Common myeloid progenitor, CD34-positive (primary cell): ENCODE measurements around the gene LAMA4.

Experiments
- CTCF ChIA-PET: fragments of 350-600 bp; sonication (Branson Sonifier 250); formaldehyde crosslinking; loops from one replicate; lab custom pipeline; 2021; ENCODE audit warnings: antibody characterized with exemption; lab: Charles Lee
- POLR2A ChIA-PET: fragments of 350-600 bp; sonication (Branson Sonifier 250); formaldehyde crosslinking; loops from one replicate; lab custom pipeline; 2021; ENCODE audit warnings: antibody characterized with exemption; lab: Charles Lee
- DNase-seq, 3 donors: peaks; one replicate each; pipeline versions ENCODE4 v3.0.0 to v3.0.0-alpha.2; 2013
- H3K27ac ChIP-seq, 2 experiments: 1 replicate in 1 of 2; 2 replicates in 1 of 2; pipeline ENCODE4 v1.7.0; 2013; ENCODE audit warnings: inconsistent platforms in 2 of 2, low read length in 2 of 2, mild to moderate bottlenecking in 2 of 2, low read depth in 1 of 2, moderate library complexity in 1 of 2; ENCODE audit not compliant: severe bottlenecking in 2 of 2, insufficient read depth in 1 of 2, poor library complexity in 1 of 2
- H3K27me3 ChIP-seq, 5 experiments: replicated peaks in 2 of 5; 1 replicate in 3 of 5; 2 replicates in 2 of 5; pipeline versions ENCODE4 v1.6.1 to v1.7.0; 2013; ENCODE audit warnings: low read length in 4 of 5, mild to moderate bottlenecking in 2 of 5, moderate library complexity in 2 of 5, inconsistent platforms in 1 of 5; ENCODE audit not compliant: insufficient read depth in 5 of 5, control insufficient read depth in 4 of 5
- H3K36me3 ChIP-seq, 4 experiments: 1 replicate in 2 of 4; 2 replicates in 2 of 4; pipeline versions ENCODE4 v1.6.1 to v1.7.0; 2013; ENCODE audit warnings: low read length in 3 of 4, control low read depth in 1 of 4, mild to moderate bottlenecking in 1 of 4; ENCODE audit not compliant: control insufficient read depth in 4 of 4, insufficient read depth in 4 of 4
- H3K4me1 ChIP-seq, 4 experiments: 1 replicate in 3 of 4; 2 replicates in 1 of 4; pipeline versions ENCODE4 v1.6.1 to v1.7.1; 2013; ENCODE audit warnings: low read length in 3 of 4, mild to moderate bottlenecking in 3 of 4, control low read depth in 1 of 4, inconsistent platforms in 1 of 4, moderate library complexity in 1 of 4; ENCODE audit not compliant: control insufficient read depth in 4 of 4, insufficient read depth in 4 of 4; ENCODE audit errors: control extremely low read depth in 1 of 4
- H3K4me3 ChIP-seq, 7 experiments: 1 replicate in 4 of 7; 2 replicates in 3 of 7; pipeline versions ENCODE4 v1.5.1 to v1.7.0; 2013; ENCODE audit warnings: mild to moderate bottlenecking in 7 of 7, low read length in 6 of 7, moderate library complexity in 6 of 7, inconsistent platforms in 2 of 7, low read depth in 2 of 7, control low read depth in 1 of 7; ENCODE audit not compliant: insufficient read depth in 4 of 7, control insufficient read depth in 1 of 7; ENCODE audit errors: extremely low read depth in 1 of 7
- H3K9me3 ChIP-seq, 5 experiments: 1 replicate in 4 of 5; 2 replicates in 1 of 5; pipeline versions ENCODE4 v1.6.1 to v1.7.1; 2013; ENCODE audit warnings: low read length in 4 of 5, mild to moderate bottlenecking in 2 of 5, inconsistent platforms in 1 of 5, low read depth in 1 of 5, moderate library complexity in 1 of 5; ENCODE audit not compliant: control insufficient read depth in 4 of 5, insufficient read depth in 2 of 5; ENCODE audit errors: control extremely low read depth in 1 of 5
- WGBS: methylation state at CpG from one replicate; pipeline ENCODE4 v1.1.5; 2013; ENCODE audit not compliant: insufficient coverage; 5-methylcytosine and 5-hydroxymethylcytosine counted together

Gene LAMA4

GRCh38 chr6:112286500-112287144 is 32.3 kb upstream of the LAMA4 start:
- no peak overlapping the region for H3K4me3 ChIP-seq
- ChIA-PET POLR2A (no interaction called here), CTCF (interaction anchor here (1.2 to 6.6 kb wide), 5 partner anchors 10 to 104 kb away, joined by 3 to 37 read pairs (median 5); no protein-coding TSS in a partner anchor)
- peaks cover 5 to 13% (median 11%) of the 10 kb centered on the region in 4 experiments for H3K4me1 ChIP-seq
- DNase-seq: no peak
- H3K27me3 ChIP-seq: peaks cover 0 to 62% (median 19%) of the 10 kb centered on the region in 5 experiments
- no peaks in the 10 kb centered on the region for H3K9me3 ChIP-seq
- no peak overlapping the region for H3K27ac ChIP-seq
- no peaks in the 10 kb centered on the region for H3K36me3 ChIP-seq
- no CpG with 5 or more reads among the region's 1 CpG for WGBS

GRCh38 chr6:112286010-112286409 is 31.6 kb upstream of the LAMA4 start:
- Histone ChIP-seq H3K4me3 (no peak overlapping the region), H3K4me1 (peaks cover 5 to 13% (median 11%) of the 10 kb centered on the region in 4 experiments), H3K27ac (no peak overlapping the region), H3K27me3 (peaks cover 0 to 62% (median 21%) of the 10 kb centered on the region in 5 experiments), H3K9me3 (no peaks in the 10 kb centered on the region), H3K36me3 (no peaks in the 10 kb centered on the region)
- ChIA-PET CTCF (interaction anchor here (1.4 to 6.6 kb wide), 4 partner anchors 11 to 103 kb away, joined by 3 to 37 read pairs (median 5); no protein-coding TSS in a partner anchor), POLR2A (no interaction called here)
- WGBS: 0% methylated on average over 2 of the region's 2 CpGs
- peak; percentile 79 to 92 (median 89) for DNase-seq

GRCh38 chr6:112284603-112285002 is 30.2 kb upstream of the LAMA4 start:
- Histone ChIP-seq H3K4me1 (peaks cover 5 to 13% (median 11%) of the 10 kb centered on the region in 4 experiments), H3K27me3 (peaks cover 2 to 59% (median 27%) of the 10 kb centered on the region in 5 experiments), H3K36me3 (no peaks in the 10 kb centered on the region), H3K9me3 (no peaks in the 10 kb centered on the region), H3K27ac (no peak overlapping the region), H3K4me3 (no peak overlapping the region)
- DNase-seq: peak in 2 of 3 donors; percentile 10 to 22
- ChIA-PET CTCF (interaction anchor here (0.8 to 6.6 kb wide), 4 partner anchors 12 to 104 kb away, joined by 3 to 37 read pairs (median 6); no protein-coding TSS in a partner anchor), POLR2A (no interaction called here)

- no peak overlapping the region for H3K27ac ChIP-seq
- ChIA-PET POLR2A (no interaction called here), CTCF (interaction anchor here (1.5 to 6.6 kb wide), 4 partner anchors 11 to 104 kb away, joined by 4 to 37 read pairs (median 8); no protein-coding TSS in a partner anchor)
- 100% methylated on average over 2 of the region's 4 CpGs for WGBS
- peaks cover 5 to 13% (median 11%) of the 10 kb centered on the region in 4 experiments for H3K4me1 ChIP-seq
- H3K36me3 ChIP-seq: no peaks in the 10 kb centered on the region
- DNase-seq: no peak
- H3K4me3 ChIP-seq: no peak overlapping the region
- peaks cover 2 to 62% (median 32%) of the 10 kb centered on the region in 5 experiments for H3K27me3 ChIP-seq
- H3K9me3 ChIP-seq: no peaks in the 10 kb centered on the region
Measured at GRCh38 chr6:112283621-112284020, 29.3 kb upstream of the LAMA4 start.

GRCh38 chr6:112281821-112282615 is 27.7 kb upstream of the LAMA4 start:
- no peaks in the 10 kb centered on the region for H3K9me3 ChIP-seq
- CTCF ChIA-PET: interaction anchor here (2.6 to 3.0 kb wide), 2 partner anchors 13 to 102 kb away, joined by 8 to 9 read pairs; no protein-coding TSS in a partner anchor
- H3K27me3 ChIP-seq: peaks cover 2 to 53% (median 24%) of the 10 kb centered on the region in 5 experiments
- no peak overlapping the region for H3K27ac ChIP-seq
- 89% methylated on average over 3 of the region's 4 CpGs for WGBS
- H3K4me1 ChIP-seq: peaks cover 5 to 13% (median 11%) of the 10 kb centered on the region in 4 experiments
- no peaks in the 10 kb centered on the region for H3K36me3 ChIP-seq
- no peak overlapping the region for H3K4me3 ChIP-seq
- DNase-seq: no peak
- POLR2A ChIA-PET: no interaction called here

GRCh38 chr6:112279031-112279935 is 24.9 kb upstream of the LAMA4 start:
- Histone ChIP-seq H3K4me1 (no peaks in the 10 kb centered on the region), H3K27me3 (peaks cover 2 to 47% (median 21%) of the 10 kb centered on the region in 5 experiments), H3K4me3 (no peak overlapping the region), H3K9me3 (no peaks in the 10 kb centered on the region), H3K36me3 (no peaks in the 10 kb centered on the region), H3K27ac (no peak overlapping the region)
- no peak for DNase-seq
- ChIA-PET CTCF (interaction anchor here (0.9 to 1.1 kb wide), 4 partner anchors 10 to 115 kb away, joined by 3 to 4 read pairs (median 3); no protein-coding TSS in a partner anchor), POLR2A (no interaction called here)
- 100% methylated on average over 2 of the region's 5 CpGs for WGBS
